ENCODE measurements around the gene STAU1. TPM values are rescaled to one million over a fixed set of nuclear protein-coding genes. Genes with fewer than 3 reads are reported as not detected.
A peak's percentile ranks its signal among the peaks of the same experiment; 100 is the strongest.

The STAU1 gene
- total RNA-seq, 1 experiment from 2014 or later = 147 TPM

DNA sequence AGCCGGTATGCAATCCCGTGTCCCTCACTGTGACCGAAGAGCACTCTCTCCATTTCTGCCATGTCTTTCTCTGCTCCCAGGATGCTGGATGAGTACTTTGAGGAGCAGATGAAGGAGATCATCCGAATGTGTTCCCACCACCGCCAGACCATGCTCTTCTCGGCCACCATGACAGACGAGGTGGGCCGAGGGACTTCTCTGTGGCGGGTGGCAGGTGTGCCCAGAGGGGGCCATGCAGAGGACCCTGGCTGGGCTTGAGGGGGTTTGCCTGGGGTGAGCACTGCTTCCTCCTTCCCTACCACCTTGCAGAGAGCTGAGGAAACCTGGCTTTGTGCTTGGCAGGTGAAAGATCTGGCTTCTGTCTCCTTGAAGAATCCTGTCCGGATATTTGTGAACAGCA, 45.1 kb upstream of the STAU1 start:
- H3K27ac Mint-ChIP-seq (ENCODE audit: unreplicated experiment) = no peak overlapping the region
- intact Hi-C loops (cut with micrococcal nuclease; ENCODE audit: unreplicated experiment) = no loop called here
- no peaks in the 10 kb centered on the region for H3K27me3 Mint-ChIP-seq (ENCODE audit: unreplicated experiment)
- H3K9me3 Mint-ChIP-seq (ENCODE audit: low read depth, unreplicated experiment) = no peaks in the 10 kb centered on the region
- H3K4me1 Mint-ChIP-seq (ENCODE audit: low read depth, unreplicated experiment) = no peaks in the 10 kb centered on the region
- DNase-seq = no peak
- CTCF ChIA-PET = no interaction called here
- BruUV-seq (replicated peaks) = no TSS peak
- peaks cover 80% of the 10 kb centered on the region for H3K36me3 Mint-ChIP-seq (ENCODE audit: insufficient read depth, unreplicated experiment)
- TF ChIP-seq, protein P1, sequence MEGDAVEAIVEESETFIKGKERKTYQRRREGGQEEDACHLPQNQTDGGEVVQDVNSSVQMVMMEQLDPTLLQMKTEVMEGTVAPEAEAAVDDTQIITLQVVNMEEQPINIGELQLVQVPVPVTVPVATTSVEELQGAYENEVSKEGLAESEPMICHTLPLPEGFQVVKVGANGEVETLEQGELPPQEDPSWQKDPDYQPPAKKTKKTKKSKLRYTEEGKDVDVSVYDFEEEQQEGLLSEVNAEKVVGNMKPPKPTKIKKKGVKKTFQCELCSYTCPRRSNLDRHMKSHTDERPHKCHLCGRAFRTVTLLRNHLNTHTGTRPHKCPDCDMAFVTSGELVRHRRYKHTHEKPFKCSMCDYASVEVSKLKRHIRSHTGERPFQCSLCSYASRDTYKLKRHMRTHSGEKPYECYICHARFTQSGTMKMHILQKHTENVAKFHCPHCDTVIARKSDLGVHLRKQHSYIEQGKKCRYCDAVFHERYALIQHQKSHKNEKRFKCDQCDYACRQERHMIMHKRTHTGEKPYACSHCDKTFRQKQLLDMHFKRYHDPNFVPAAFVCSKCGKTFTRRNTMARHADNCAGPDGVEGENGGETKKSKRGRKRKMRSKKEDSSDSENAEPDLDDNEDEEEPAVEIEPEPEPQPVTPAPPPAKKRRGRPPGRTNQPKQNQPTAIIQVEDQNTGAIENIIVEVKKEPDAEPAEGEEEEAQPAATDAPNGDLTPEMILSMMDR (IDR thresholded peaks at IDR 0.05; ENCODE audit: unreplicated experiment) = no peak
- H3K4me3 Mint-ChIP-seq (ENCODE audit: low read depth, unreplicated experiment) = no peak overlapping the region

DNA sequence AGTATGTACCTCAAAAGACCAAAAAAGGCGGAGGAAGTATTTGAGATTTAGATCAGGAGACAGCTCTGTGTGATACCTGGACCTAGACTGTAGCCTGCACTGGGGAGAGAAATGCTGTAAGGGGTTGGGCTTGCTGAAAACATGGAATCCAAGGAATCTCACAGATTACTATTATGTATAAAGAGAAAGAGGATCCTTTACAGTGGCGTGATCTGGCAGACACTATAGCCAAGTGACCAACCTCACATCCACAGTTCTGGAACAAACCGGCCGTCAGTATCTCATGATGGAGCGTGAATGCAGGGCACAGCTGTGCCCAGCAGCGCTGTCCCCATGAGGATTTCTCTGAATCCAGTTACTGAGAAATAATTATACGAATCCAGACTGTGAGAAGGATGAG, 43.3 kb upstream of the STAU1 start:
- Mint-ChIP-seq H3K36me3 (ENCODE audit: insufficient read depth, unreplicated experiment) (peaks cover 86% of the 10 kb centered on the region), H3K27ac (ENCODE audit: unreplicated experiment) (no peak overlapping the region), H3K27me3 (ENCODE audit: unreplicated experiment) (no peaks in the 10 kb centered on the region), H3K4me1 (ENCODE audit: low read depth, unreplicated experiment) (no peaks in the 10 kb centered on the region), H3K4me3 (ENCODE audit: low read depth, unreplicated experiment) (no peak overlapping the region), H3K9me3 (ENCODE audit: low read depth, unreplicated experiment) (no peaks in the 10 kb centered on the region)
- CTCF ChIA-PET = interaction anchor here (0.6 to 1.2 kb wide), 2 partner anchors 12 to 15 kb away, joined by 3 read pairs; no protein-coding TSS in a partner anchor
- no peak for DNase-seq
- TF ChIP-seq, protein P1 (IDR thresholded peaks at IDR 0.05; ENCODE audit: unreplicated experiment) = no peak
- intact Hi-C loops (cut with micrococcal nuclease; ENCODE audit: unreplicated experiment) = no loop called here
- BruUV-seq (replicated peaks) = TSS peak; percentile 8

DNA sequence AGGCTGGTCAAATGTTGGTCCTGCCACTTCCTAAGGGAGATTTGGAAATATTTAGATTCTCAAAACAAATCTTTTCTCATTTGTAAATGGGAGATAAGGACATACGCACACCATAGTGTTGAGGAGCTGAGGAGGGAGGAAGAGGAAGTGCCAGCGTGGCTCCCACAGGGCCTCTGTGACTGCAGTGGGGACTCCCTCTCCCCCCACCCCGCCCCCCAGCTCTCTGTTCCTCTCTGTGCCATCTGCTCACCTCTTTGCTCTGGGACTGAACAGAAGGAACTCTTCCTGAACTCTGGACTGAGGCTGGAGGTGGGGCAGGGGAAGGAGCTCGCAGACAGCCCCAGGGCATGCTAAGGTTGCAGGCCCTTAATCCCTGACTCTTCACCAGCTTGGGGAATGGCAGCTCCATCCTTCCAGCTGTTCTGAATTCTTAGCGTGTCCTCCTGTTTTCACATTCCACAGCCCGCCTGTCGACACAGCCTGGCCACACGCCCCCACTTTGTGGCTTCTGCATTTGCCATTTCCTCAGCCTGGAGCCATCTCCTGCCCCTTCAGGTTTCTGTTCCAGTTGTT, 42.5 kb upstream of the STAU1 start:
- H3K4me1 Mint-ChIP-seq (ENCODE audit: low read depth, unreplicated experiment) = no peaks in the 10 kb centered on the region
- H3K9me3 Mint-ChIP-seq (ENCODE audit: low read depth, unreplicated experiment) = no peaks in the 10 kb centered on the region
- intact Hi-C loops (cut with micrococcal nuclease; ENCODE audit: unreplicated experiment) = no loop called here
- CTCF ChIA-PET = interaction anchor here (0.6 to 1.2 kb wide), 2 partner anchors 16 to 1762 kb away, joined by 3 read pairs; no protein-coding TSS in a partner anchor
- DNase-seq = no peak
- no peak overlapping the region for H3K4me3 Mint-ChIP-seq (ENCODE audit: low read depth, unreplicated experiment)
- TF ChIP-seq, protein P1 (IDR thresholded peaks at IDR 0.05; ENCODE audit: unreplicated experiment) = no peak
- no peak overlapping the region for H3K27ac Mint-ChIP-seq (ENCODE audit: unreplicated experiment)
- no TSS peak for BruUV-seq (replicated peaks)
- H3K36me3 Mint-ChIP-seq (ENCODE audit: insufficient read depth, unreplicated experiment) = peaks cover 88% of the 10 kb centered on the region
- H3K27me3 Mint-ChIP-seq (ENCODE audit: unreplicated experiment) = no peaks in the 10 kb centered on the region

DNA sequence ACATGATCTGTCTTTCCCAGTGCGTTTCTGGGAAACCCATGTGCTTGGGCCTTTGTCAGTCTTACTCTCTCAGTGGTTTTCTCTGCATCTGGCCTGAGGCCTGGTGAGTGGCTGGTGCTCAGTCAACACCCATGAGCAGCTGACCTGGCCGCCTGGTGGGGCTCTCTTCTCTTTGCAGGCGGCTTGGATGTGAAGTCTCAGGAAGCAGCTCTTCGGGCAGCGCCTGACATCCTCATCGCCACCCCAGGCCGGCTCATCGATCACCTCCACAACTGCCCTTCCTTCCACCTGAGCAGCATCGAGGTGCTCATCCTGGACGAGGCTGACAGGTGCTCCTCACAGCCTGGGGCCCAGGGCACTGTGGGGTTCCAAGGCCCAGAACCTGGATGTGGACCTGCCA, 41.9 kb upstream of the STAU1 start:
- Mint-ChIP-seq H3K4me3 (ENCODE audit: low read depth, unreplicated experiment) (no peak overlapping the region), H3K36me3 (ENCODE audit: insufficient read depth, unreplicated experiment) (peaks cover 94% of the 10 kb centered on the region), H3K27me3 (ENCODE audit: unreplicated experiment) (no peaks in the 10 kb centered on the region), H3K27ac (ENCODE audit: unreplicated experiment) (no peak overlapping the region), H3K4me1 (ENCODE audit: low read depth, unreplicated experiment) (no peaks in the 10 kb centered on the region), H3K9me3 (ENCODE audit: low read depth, unreplicated experiment) (no peaks in the 10 kb centered on the region)
- no TSS peak for BruUV-seq (replicated peaks)
- intact Hi-C loops (cut with micrococcal nuclease; ENCODE audit: unreplicated experiment) = no loop called here
- DNase-seq = no peak
- CTCF ChIA-PET = no interaction called here
- TF ChIP-seq, protein P1 (IDR thresholded peaks at IDR 0.05; ENCODE audit: unreplicated experiment) = no peak
